ENCODE measurements around the gene LPP. TPM values are rescaled to one million over a fixed set of nuclear protein-coding genes. Genes with fewer than 3 reads are reported as not detected.

LPP gene
- total and polyA plus RNA-seq, 9 donors: 15.9 to 280 (median 134) TPM

DNA sequence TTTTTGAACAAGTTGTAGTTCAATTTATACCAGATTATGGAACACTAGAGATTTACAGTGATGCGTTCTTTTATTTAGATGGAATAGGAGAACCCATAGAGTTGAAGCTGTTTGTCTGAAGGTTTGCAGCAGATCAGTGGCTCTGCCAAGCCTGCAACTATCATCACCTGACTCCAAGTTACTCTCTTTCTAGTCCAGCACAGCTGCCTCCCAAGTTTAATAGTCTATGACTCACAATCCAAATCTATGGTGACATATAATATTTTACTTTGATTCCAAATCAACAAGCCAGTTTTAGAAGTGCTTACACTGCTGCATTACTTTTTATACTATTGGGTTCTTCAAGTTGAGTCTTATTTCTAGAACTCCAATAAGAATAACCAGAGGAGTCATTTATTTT lies 400.4 kb downstream of the LPP start:
- Histone ChIP-seq H3K27ac (no peak overlapping the region), H3K4me1 (ENCODE audit: insufficient read depth) (no peaks in the 10 kb centered on the region), H3K4me3 (no peak overlapping the region), H3K36me3 (no peaks in the 10 kb centered on the region), H3K27me3 (no peaks in the 10 kb centered on the region), H3K9me3 (no peaks in the 10 kb centered on the region)
- WGBS, 3 donors: 89 to 98% (median 94%) methylated on average over 1 of the region's 1 CpG
- intact Hi-C loops (cut with DNase I): no loop called here
- DNase-seq: no peak
- TF ChIP-seq CTCF (IDR thresholded peaks at IDR 0.05): no peak
- TF ChIP-seq EP300 (IDR thresholded peaks at IDR 0.05): no peak
- no peak for TF ChIP-seq POLR2A (IDR thresholded peaks at IDR 0.05)

DNA sequence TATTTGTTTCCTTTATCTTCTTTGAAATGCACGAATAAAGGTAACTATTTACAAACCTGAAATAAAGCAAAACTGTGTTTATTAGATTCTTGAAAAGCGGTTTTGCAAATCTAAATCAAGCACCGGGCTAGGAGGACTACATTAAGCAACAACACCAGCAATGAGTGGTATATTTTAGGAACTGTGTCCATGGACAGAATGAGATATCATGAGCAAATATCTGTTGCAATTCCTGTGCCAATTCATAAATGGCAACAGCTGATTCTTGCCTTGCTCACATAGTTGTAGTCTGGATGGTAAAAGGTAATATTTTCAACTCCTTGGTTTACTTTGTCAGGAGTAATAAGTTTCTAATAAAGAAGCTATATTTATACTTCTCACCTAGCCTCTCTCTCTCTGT lies 403.3 kb downstream of the LPP start:
- no peak for TF ChIP-seq POLR2A (IDR thresholded peaks at IDR 0.05)
- no peak for TF ChIP-seq EP300 (IDR thresholded peaks at IDR 0.05)
- TF ChIP-seq CTCF (IDR thresholded peaks at IDR 0.05): no peak
- H3K4me1 ChIP-seq (ENCODE audit: insufficient read depth): no peaks in the 10 kb centered on the region

DNA sequence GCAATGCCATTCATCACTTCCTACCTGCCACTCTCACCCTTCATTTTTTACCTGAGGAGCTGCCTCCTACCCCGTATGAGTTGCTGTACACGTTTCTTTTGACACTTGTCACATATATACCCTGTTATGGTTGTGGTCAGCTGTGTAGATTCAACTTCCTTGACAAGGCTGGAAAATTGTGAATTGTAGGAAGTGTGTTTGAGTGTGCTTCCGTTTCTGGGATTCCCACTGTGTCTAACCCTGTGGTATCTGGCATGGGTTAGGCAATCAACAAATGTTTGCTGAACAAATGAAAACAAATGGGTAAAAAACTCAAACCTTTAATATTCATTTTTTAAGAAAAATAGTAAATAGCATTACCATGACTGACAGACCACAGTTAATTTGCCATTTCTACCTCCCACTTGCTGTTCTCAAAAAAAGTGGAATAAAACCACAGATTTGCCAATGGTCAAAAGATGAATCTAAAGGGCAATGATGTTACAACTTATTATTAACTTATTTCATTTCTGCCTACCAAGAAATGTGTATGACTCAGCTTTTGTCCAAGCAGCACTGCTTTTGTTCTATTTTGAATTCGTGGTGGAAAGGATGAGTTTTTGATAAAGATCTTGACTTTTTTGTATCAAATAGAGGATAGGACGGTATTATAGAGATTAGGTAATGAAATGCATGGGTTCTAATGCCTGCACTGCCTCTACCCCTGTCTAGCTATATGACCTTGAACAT lies 404.6 kb downstream of the LPP start:
- TF ChIP-seq CTCF (IDR thresholded peaks at IDR 0.05): no peak
- TF ChIP-seq POLR2A (IDR thresholded peaks at IDR 0.05): no peak
- no peak for TF ChIP-seq EP300 (IDR thresholded peaks at IDR 0.05)
- no peak overlapping the region for H3K27ac ChIP-seq
- intact Hi-C loops (cut with DNase I): no loop called here
- WGBS, 3 donors: 83 to 86% (median 84%) methylated on average over 5 of the region's 5 CpGs
- DNase-seq: no peak
- H3K36me3 ChIP-seq: no peaks in the 10 kb centered on the region
- no peaks in the 10 kb centered on the region for H3K4me1 ChIP-seq (ENCODE audit: insufficient read depth)
- no peaks in the 10 kb centered on the region for H3K9me3 ChIP-seq
- H3K27me3 ChIP-seq: no peaks in the 10 kb centered on the region
- H3K4me3 ChIP-seq: no peak overlapping the region

More for the DNA sequence above, 403.3 kb downstream of the LPP start:
- intact Hi-C loops (cut with DNase I): no loop called here
- H3K36me3 ChIP-seq: no peaks in the 10 kb centered on the region
- H3K9me3 ChIP-seq: no peaks in the 10 kb centered on the region
- no peak for DNase-seq
- WGBS, 3 donors: 63 to 87% (median 65%) methylated on average over 3 of the region's 3 CpGs
- H3K27ac ChIP-seq: no peak overlapping the region
- no peak overlapping the region for H3K4me3 ChIP-seq
- no peaks in the 10 kb centered on the region for H3K27me3 ChIP-seq

DNA sequence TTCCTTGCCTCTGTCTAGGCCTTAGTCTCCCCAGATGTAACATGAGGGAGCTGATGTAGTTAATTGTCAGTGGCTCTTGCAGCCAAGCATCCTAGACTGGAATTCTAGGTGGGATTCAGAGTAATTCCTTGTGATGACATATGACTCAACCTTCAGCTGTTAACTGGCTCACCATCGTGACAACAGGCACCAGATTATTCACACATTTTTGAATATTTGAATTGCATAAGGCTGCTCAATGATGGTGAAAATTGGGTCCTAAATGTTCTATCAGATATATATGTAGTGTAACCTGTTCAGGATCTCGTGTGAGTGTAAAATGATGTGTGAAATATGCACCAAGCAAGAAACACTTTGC lies 405.1 kb downstream of the LPP start:
- no peak overlapping the region for H3K27ac ChIP-seq
- H3K27me3 ChIP-seq: no peaks in the 10 kb centered on the region
- WGBS, 3 donors: 85 to 97% (median 87%) methylated on average over 2 of the region's 2 CpGs
- no peaks in the 10 kb centered on the region for H3K4me1 ChIP-seq (ENCODE audit: insufficient read depth)
- H3K36me3 ChIP-seq: no peaks in the 10 kb centered on the region
- TF ChIP-seq EP300 (IDR thresholded peaks at IDR 0.05): no peak
- no peak for TF ChIP-seq CTCF (IDR thresholded peaks at IDR 0.05)
- no peak for TF ChIP-seq POLR2A (IDR thresholded peaks at IDR 0.05)
- no peak for DNase-seq
- no peaks in the 10 kb centered on the region for H3K9me3 ChIP-seq
- H3K4me3 ChIP-seq: no peak overlapping the region
- intact Hi-C loops (cut with DNase I): no loop called here

All from ovary (tissue), 9 donors.